GM13977 (cell line): ENCODE measurements around the gene SUGP2.

ENCODE experiments used
- DNase-seq: peaks from one replicate; pipeline ENCODE4 v3.0.0; 2012; ENCODE audit warnings: low spot score
- in situ Hi-C: fragments of 300-500 bp; cut with MboI; formaldehyde crosslinking; loops from one replicate; pipeline ENCODE4 v1.12.0; 2022; ENCODE audit warnings: low sequenced_read_pairs, low pct_unique_long_range_greater_than_20kb, mixed read lengths, inconsistent platforms; ENCODE audit not compliant: unreplicated experiment
- TF ChIP-seq, protein P1 (sequence below): IDR thresholded peaks from 2 replicates; pipeline ENCODE4 v1.5.1; 2012; ENCODE audit warnings: mild to moderate bottlenecking, control low read depth; ENCODE audit not compliant: insufficient read depth; ENCODE audit errors: extremely low read depth, missing control alignments

SUGP2 gene

DNA sequence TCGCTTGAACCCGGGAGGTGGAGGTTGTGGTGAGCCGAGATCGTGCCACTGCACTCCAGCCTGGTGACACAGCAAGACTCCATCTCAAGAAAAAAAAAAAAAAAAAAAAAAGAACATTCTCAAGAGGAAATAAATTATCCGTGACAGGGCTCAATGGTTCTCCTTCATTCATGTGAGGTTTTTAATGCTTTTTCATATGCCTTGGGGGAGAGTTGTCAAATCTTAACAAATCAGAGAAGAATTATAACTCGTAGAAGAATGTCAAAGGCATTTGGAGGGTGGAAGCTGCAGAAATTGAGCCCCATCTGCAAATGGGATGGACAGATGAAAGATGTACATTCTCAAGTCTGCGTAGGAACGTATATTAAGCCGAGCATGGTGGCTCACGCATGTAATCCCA is 57.4 kb downstream of the SUGP2 start:
- in situ Hi-C loops, result no loop called here
- TF ChIP-seq, protein P1, sequence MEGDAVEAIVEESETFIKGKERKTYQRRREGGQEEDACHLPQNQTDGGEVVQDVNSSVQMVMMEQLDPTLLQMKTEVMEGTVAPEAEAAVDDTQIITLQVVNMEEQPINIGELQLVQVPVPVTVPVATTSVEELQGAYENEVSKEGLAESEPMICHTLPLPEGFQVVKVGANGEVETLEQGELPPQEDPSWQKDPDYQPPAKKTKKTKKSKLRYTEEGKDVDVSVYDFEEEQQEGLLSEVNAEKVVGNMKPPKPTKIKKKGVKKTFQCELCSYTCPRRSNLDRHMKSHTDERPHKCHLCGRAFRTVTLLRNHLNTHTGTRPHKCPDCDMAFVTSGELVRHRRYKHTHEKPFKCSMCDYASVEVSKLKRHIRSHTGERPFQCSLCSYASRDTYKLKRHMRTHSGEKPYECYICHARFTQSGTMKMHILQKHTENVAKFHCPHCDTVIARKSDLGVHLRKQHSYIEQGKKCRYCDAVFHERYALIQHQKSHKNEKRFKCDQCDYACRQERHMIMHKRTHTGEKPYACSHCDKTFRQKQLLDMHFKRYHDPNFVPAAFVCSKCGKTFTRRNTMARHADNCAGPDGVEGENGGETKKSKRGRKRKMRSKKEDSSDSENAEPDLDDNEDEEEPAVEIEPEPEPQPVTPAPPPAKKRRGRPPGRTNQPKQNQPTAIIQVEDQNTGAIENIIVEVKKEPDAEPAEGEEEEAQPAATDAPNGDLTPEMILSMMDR, result no peak
- no peak for DNase-seq

DNA sequence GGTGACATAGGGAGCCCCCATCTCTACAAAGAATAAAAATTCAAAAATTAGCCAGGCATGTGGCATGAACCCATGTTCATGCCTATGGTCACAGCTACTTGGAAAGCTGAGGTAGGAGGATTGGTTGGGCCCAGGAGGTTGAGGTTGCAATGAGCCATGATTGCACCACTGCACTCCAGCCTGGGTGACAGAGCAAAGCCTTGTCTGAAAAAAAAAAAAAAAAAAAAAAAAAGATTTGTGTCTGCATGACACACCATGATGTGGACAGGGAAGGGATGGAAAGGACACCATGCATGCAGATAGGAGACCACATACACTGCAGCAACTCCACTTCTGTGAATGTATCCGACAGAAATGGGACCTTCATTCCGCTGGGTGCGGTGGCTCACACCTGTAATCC is 58.3 kb downstream of the SUGP2 start:
- TF ChIP-seq, protein P1, result no peak
- in situ Hi-C loops, result no loop called here
- DNase-seq, result no peak

DNA sequence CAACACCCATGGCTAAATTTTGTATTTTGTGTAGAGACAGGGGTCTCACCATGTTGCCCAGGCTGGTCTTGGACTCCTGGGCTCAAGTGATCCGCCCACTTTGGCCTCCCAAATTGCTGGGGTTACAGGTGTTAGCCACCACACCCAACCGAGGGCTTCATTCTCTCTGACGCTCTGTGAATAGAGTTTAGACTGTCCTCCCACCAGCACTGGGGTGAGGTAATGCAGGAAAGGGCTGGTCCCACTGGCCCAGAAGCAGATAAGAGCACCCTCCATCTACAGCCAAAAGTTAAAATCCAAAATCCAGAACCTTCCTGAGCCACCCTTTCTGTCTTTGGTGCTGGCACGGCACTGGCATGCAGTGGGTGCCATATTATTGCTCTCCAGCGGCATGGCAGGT is 60.5 kb downstream of the SUGP2 start:
- no peak for DNase-seq
- in situ Hi-C loops, result no loop called here
- TF ChIP-seq, protein P1, result no peak

DNA sequence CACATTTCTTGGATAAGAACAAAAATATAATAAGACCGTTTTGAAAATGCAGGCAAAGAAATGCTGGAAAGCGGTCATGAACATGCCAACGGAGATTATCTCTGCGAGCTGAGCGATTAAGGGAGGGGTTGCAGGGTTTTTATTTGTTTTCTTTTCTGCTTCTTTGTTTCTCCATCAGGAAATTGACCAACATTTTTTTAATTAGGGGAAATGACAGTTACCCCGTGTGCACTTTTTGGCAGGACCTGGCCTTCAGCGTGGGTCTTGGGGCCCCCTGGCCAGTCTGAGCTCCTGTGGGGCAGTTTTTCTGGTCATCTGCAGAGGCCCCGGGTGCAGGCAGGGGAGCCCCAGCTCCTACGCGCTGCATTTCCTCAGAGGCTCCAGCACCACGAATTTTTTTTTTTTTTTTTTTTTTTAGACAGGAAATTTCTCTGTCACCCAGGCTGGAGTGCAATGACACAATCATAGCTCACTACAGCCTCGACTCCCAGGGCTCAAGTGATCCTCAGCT is 61.0 kb downstream of the SUGP2 start:
- TF ChIP-seq, protein P1, result no peak
- no peak for DNase-seq
- in situ Hi-C loops, result no loop called here

DNA sequence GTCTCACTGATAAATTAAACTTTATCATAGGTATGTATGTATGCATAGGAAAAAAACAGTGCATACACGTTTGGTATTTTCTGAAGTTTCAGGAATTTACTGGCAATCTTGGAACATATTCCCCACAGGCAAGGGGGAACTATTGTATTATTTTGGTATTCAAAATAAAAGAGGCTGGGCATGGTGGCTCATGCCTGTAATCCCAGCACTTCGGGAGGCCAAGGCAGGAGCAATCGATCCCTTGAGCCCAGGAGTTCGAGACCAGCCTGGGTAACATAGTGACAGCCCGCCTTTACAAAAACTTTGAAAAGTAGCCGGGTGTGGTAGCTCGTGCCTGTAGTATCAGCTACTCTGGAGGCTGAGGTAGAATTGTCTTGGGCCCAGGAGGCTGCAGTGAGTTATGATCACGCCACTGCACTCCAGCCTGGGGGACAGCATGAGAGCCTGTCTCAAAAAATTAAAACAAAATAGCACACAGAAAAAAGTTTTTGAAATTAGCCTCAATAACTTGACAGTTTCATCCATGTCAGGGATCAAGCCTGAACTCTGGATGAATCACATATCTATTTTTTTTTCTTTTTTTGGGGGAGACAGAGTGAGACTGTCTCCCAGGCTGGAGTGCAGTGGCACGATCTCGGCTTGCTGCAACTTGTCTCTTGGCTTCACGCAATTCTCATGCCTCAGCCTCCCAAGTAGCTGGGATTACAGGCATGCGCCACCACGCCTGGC is 63.2 kb downstream of the SUGP2 start:
- TF ChIP-seq, protein P1, result no peak
- in situ Hi-C loops, result no loop called here
- no peak for DNase-seq

DNA sequence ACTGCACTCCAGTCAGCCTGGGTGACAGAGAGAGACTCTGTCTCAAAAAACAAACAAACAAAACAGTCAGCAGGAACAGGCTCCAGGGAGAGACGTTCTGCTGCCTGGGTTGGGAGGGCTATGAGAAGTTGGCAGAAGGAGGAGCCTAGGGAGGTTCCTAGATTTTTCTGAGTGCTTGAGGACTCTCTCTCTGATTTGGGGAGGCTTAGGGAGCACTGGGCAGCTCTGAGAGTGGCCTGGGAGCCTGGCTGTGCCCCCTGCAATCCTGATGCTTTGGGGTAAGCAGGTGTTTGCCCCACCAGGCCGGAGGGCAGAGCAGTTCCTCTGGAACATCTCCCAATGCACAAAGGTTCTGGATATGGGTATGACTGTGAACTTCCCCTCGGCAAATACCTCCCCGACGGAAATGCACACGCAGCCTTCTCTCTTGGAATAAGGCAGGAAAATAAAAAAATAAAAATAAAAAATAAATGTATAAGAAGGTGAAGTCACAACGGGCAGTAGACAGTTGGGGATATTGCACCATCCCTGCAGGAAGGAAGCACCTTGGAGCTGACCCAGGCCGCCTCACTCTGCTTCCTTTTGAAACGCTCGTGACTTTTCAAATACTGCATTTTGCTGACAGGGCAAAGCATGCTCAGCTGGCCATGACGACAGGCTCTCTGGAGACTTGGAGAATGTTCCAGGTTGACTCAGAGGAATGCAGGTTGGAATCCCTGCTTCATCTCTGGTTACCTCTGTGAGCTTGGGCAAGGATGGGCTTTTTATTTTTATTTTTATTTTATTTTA is 65.8 kb downstream of the SUGP2 start:
- in situ Hi-C loops, result no loop called here
- no peak for DNase-seq

More for the DNA sequence above, 65.8 kb downstream of the SUGP2 start:
- TF ChIP-seq, protein P1, result no peak
